Mesothelial cell of epicardium (in vitro differentiated cells): Measurements from ENCODE around the gene DUSP1. TPM values are rescaled to one million over a fixed set of nuclear protein-coding genes. Genes with fewer than 3 reads are reported as not detected.
"Not testable (repeated sequence)": the region's sequence is repeated elsewhere in the genome, so short reads cannot be mapped to it uniquely, and the experiment has no call there.

Experiments used
- DNase-seq, 2 experiments: peaks; one replicate each; pipeline ENCODE4 v3.0.0; 2021; ENCODE audit warnings: low spot score in 2 of 2; ENCODE audit not compliant: unreplicated experiment in 2 of 2
- H3K27ac Mint-ChIP-seq: 2 replicates; pipeline ENCODE4 v1.8.0; 2021; ENCODE audit warnings: mixed read lengths
- H3K27me3 Mint-ChIP-seq: 2 replicates; pipeline ENCODE4 v1.8.0; 2021; ENCODE audit warnings: low read depth, mixed read lengths
- H3K36me3 Mint-ChIP-seq: 2 replicates; pipeline ENCODE4 v1.8.0; 2021; ENCODE audit warnings: mixed read lengths
- H3K4me1 Mint-ChIP-seq: 2 replicates; pipeline ENCODE4 v1.8.0; 2021; ENCODE audit warnings: mixed read lengths
- H3K4me3 Mint-ChIP-seq: 2 replicates; pipeline ENCODE4 v1.8.0; 2021; ENCODE audit warnings: mild to moderate bottlenecking, moderate library complexity, mixed read lengths
- H3K9me3 Mint-ChIP-seq: 2 replicates; pipeline ENCODE4 v1.8.0; 2021; ENCODE audit warnings: mixed read lengths
- total RNA-seq: library from RNA; stranded (reverse); gene quantifications from 3 replicates; pipeline ENCODE4 v1.2.1, GENCODE V29; 2021
- TF ChIP-seq, protein P1 (sequence below): fragments of 200-600 bp; sonication (generic); IDR thresholded peaks from one replicate; pipeline ENCODE4 v1.5.0; 2021; ENCODE audit warnings: antibody characterized with exemption; ENCODE audit not compliant: unreplicated experiment

The DUSP1 gene
- total RNA-seq, 1 donor from 2014 or later, result 116 TPM

GRCh38 chr5:172816925-172817562 lies 46.0 kb upstream of the DUSP1 start:
- DNase-seq, result no peak
- H3K4me1 Mint-ChIP-seq, result peaks cover 20% of the 10 kb centered on the region
- H3K9me3 Mint-ChIP-seq, result no peaks in the 10 kb centered on the region
- peak overlapping the region; percentile 24 for H3K4me3 Mint-ChIP-seq
- H3K27ac Mint-ChIP-seq, result peak overlapping the region; percentile 80
- no peaks in the 10 kb centered on the region for H3K27me3 Mint-ChIP-seq
- TF ChIP-seq, protein P1, sequence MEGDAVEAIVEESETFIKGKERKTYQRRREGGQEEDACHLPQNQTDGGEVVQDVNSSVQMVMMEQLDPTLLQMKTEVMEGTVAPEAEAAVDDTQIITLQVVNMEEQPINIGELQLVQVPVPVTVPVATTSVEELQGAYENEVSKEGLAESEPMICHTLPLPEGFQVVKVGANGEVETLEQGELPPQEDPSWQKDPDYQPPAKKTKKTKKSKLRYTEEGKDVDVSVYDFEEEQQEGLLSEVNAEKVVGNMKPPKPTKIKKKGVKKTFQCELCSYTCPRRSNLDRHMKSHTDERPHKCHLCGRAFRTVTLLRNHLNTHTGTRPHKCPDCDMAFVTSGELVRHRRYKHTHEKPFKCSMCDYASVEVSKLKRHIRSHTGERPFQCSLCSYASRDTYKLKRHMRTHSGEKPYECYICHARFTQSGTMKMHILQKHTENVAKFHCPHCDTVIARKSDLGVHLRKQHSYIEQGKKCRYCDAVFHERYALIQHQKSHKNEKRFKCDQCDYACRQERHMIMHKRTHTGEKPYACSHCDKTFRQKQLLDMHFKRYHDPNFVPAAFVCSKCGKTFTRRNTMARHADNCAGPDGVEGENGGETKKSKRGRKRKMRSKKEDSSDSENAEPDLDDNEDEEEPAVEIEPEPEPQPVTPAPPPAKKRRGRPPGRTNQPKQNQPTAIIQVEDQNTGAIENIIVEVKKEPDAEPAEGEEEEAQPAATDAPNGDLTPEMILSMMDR, result no peak
- no peaks in the 10 kb centered on the region for H3K36me3 Mint-ChIP-seq

DNA sequence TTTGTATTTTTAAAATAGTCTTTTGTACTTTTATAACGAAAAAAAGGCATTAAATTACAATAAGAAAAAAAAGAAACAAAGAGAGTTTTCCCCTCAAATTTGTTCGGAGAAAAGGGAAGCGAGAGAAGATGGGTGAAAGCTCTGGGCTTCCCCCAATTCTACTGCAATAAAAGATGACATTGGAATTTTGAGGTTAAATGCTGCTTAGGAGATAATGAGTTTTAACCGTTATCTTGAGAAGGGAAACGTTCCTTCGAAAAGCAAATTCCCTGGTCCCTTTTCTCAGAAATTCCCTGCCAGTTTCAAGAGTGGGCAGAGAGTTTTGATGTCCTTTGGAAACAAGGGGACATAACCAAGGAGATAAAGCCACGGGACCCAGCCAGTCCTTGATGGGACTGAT lies 44.6 kb upstream of the DUSP1 start:
- Mint-ChIP-seq H3K4me3 (no peak overlapping the region), H3K4me1 (peaks cover 20% of the 10 kb centered on the region), H3K36me3 (no peaks in the 10 kb centered on the region), H3K27ac (no peak overlapping the region), H3K27me3 (no peaks in the 10 kb centered on the region), H3K9me3 (peaks cover 2% of the 10 kb centered on the region)
- TF ChIP-seq, protein P1, result no peak
- no peak for DNase-seq

- H3K4me1 Mint-ChIP-seq, result peaks cover 12% of the 10 kb centered on the region
- not testable (repeated sequence) for H3K4me3 Mint-ChIP-seq, DNase-seq, H3K27me3 Mint-ChIP-seq, H3K36me3 Mint-ChIP-seq, H3K27ac Mint-ChIP-seq
- H3K9me3 Mint-ChIP-seq, result peaks cover 10% of the 10 kb centered on the region
Measured at GRCh38 chr5:172810996-172811395, 40.0 kb upstream of the DUSP1 start.

DNA sequence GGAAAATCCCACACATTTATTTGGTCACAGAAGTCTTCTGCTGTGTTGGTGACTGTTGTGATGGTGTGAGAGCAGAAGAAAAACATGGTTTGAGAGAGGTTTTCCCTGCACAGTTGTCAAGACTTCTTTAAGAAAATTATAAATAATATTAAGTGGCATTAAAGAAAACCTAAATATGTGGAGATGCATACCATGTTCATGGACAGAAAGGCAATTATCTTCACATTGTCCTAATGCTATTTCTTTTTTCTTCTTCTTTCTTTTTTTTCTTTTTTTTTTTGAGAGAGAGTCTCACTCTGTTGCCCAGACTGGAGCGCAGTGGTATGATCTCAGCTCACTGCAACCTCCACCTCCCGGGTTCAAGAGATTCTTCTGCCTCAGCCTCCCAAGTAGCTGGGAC lies 38.8 kb upstream of the DUSP1 start:
- peaks cover 10% of the 10 kb centered on the region for H3K4me1 Mint-ChIP-seq
- no peak overlapping the region for H3K27ac Mint-ChIP-seq
- H3K36me3 Mint-ChIP-seq, result peaks cover 2% of the 10 kb centered on the region
- H3K27me3 Mint-ChIP-seq, result no peaks in the 10 kb centered on the region
- peaks cover 10% of the 10 kb centered on the region for H3K9me3 Mint-ChIP-seq
- TF ChIP-seq, protein P1, result no peak
- no peak overlapping the region for H3K4me3 Mint-ChIP-seq
- DNase-seq, result no peak

GRCh38 chr5:172807766-172808311 lies 36.8 kb upstream of the DUSP1 start:
- Mint-ChIP-seq H3K9me3 (peaks cover 10% of the 10 kb centered on the region), H3K4me1 (peaks cover 10% of the 10 kb centered on the region), H3K27me3 (no peaks in the 10 kb centered on the region), H3K36me3 (peaks cover 2% of the 10 kb centered on the region), H3K27ac (peak overlapping the region; percentile 89), H3K4me3 (no peak overlapping the region)
- TF ChIP-seq, protein P1, result no peak
- DNase-seq, result no peak

- H3K9me3 Mint-ChIP-seq, result peaks cover 10% of the 10 kb centered on the region
- no peak for DNase-seq
- H3K4me1 Mint-ChIP-seq, result peaks cover 10% of the 10 kb centered on the region
- H3K27ac Mint-ChIP-seq, result peak overlapping the region; percentile 89
- TF ChIP-seq, protein P1, result no peak
- peak overlapping the region; percentile 33 for H3K4me3 Mint-ChIP-seq
- peaks cover 2% of the 10 kb centered on the region for H3K36me3 Mint-ChIP-seq
- H3K27me3 Mint-ChIP-seq, result no peaks in the 10 kb centered on the region
Measured at GRCh38 chr5:172806897-172807672, 36.1 kb upstream of the DUSP1 start.
